A673 (cell line): ENCODE measurements around the gene RAB18. TPM values are rescaled to one million over a fixed set of nuclear protein-coding genes. Genes with fewer than 3 reads are reported as not detected.

Experiments
- BruUV-seq: library from RNA; stranded (reverse); fragments of 400-500 nt; replicated peaks from 2 replicates; lab custom pipeline; 2021; lab: Mats Ljungman, UMichigan
- CTCF ChIA-PET: fragments of 300-600 bp; sonication (Branson Sonifier 250); formaldehyde crosslinking; loops from one replicate; lab custom pipeline; 2022; ENCODE audit warnings: antibody characterized with exemption; lab: Charles Lee
- POLR2A ChIA-PET: fragments of 300-600 bp; sonication (Branson Sonifier 250); formaldehyde crosslinking; loops from one replicate; lab custom pipeline; 2022; ENCODE audit warnings: antibody characterized with exemption; ENCODE audit not compliant: low non-redundant PET; lab: Charles Lee
- DNase-seq: peaks from one replicate; pipeline ENCODE4 v3.0.0-alpha.2; 2015; ENCODE audit warnings: low spot score
- H3K27ac ChIP-seq: fragments of 200-600 bp; sonication (generic); 2 replicates; pipeline ENCODE4 v1.5.1; 2016; ENCODE audit warnings: mixed run types, low read depth, mild to moderate bottlenecking, mixed read lengths, antibody characterized with exemption, low read length; ENCODE audit not compliant: poor library complexity, severe bottlenecking
- H3K27me3 ChIP-seq: fragments of 200-600 bp; sonication (generic); replicated peaks from 2 replicates; pipeline ENCODE4 v1.6.1; 2017; ENCODE audit warnings: mixed run types, low read depth, mild to moderate bottlenecking, mixed read lengths, antibody characterized with exemption, low read length; ENCODE audit not compliant: insufficient read depth, poor library complexity
- H3K36me3 ChIP-seq: fragments of 200-600 bp; sonication (generic); 2 replicates; pipeline ENCODE4 v1.6.1; 2016; ENCODE audit warnings: mixed run types, mild to moderate bottlenecking, mixed read lengths, antibody characterized with exemption, low read length; ENCODE audit not compliant: insufficient read depth, poor library complexity, severe bottlenecking
- H3K4me1 ChIP-seq: fragments of 200-600 bp; sonication (generic); 2 replicates; pipeline ENCODE4 v1.6.1; 2017; ENCODE audit warnings: mixed run types, mild to moderate bottlenecking, mixed read lengths, antibody characterized with exemption, low read length; ENCODE audit not compliant: insufficient read depth, poor library complexity, severe bottlenecking
- H3K4me3 ChIP-seq: fragments of 200-600 bp; sonication (generic); 2 replicates; pipeline ENCODE4 v1.5.1; 2016; ENCODE audit warnings: low read depth, mixed run types, mild to moderate bottlenecking, mixed read lengths, low read length; ENCODE audit not compliant: poor library complexity, severe bottlenecking
- H3K9me3 ChIP-seq: fragments of 200-600 bp; sonication (generic); 2 replicates; pipeline ENCODE4 v1.6.1; 2016; ENCODE audit warnings: mixed run types, low read depth, mild to moderate bottlenecking, mixed read lengths, antibody characterized with exemption, low read length; ENCODE audit not compliant: poor library complexity, severe bottlenecking
- EZH2 ChIP-seq: fragments of 200-600 bp; sonication (generic); IDR thresholded peaks from 2 replicates; pipeline ENCODE4 v1.6.1; 2017; ENCODE audit warnings: borderline replicate concordance, low read depth, mild to moderate bottlenecking, mixed read lengths, antibody characterized with exemption, low read length; ENCODE audit not compliant: poor library complexity, severe bottlenecking
- intact Hi-C: fragments of 100-400 bp; cut with micrococcal nuclease; formaldehyde crosslinking; loops from one replicate; pipeline ENCODE4 v1.10.0; 2022; ENCODE audit not compliant: unreplicated experiment
- total RNA-seq: library from RNA; stranded (reverse); gene quantifications from 2 replicates; pipeline ENCODE4 v1.2.3, GENCODE V29; 2021
- TF ChIP-seq, protein P1 (sequence below): fragments of 300-800, 200-600 bp; sonication (generic); conservative IDR thresholded peaks from 2 replicates; pipeline ENCODE4 v1.5.1; 2017; ENCODE audit warnings: low read depth, mild to moderate bottlenecking, antibody characterized with exemption, low read length, moderate library complexity, mixed read lengths

The RAB18 gene
- total RNA-seq, 1 experiment from 2014 or later: 110 TPM

DNA sequence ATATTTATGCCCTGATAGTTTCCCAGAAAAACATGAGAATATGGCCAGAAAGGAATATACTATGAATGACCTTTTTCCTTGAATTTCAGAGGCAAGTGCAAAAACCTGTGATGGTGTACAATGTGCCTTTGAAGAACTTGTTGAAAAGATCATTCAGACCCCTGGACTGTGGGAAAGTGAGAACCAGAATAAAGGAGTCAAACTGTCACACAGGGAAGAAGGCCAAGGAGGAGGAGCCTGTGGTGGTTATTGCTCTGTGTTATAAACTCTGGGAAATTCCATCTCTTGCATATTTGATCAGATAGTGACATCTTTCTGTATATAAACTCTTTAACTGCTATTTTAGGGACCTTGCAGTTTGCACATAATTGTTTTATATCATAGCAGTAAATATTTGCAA lies 33.7 kb downstream of the RAB18 start:
- Histone ChIP-seq H3K27ac (no peak overlapping the region), H3K4me3 (no peak overlapping the region), H3K36me3 (peaks cover 24% of the 10 kb centered on the region), H3K4me1 (peaks cover 3% of the 10 kb centered on the region), H3K27me3 (no peaks in the 10 kb centered on the region), H3K9me3 (no peaks in the 10 kb centered on the region)
- DNase-seq: peak; percentile 13
- ChIA-PET POLR2A (no interaction called here), CTCF (no interaction called here)
- TF ChIP-seq, protein P1, sequence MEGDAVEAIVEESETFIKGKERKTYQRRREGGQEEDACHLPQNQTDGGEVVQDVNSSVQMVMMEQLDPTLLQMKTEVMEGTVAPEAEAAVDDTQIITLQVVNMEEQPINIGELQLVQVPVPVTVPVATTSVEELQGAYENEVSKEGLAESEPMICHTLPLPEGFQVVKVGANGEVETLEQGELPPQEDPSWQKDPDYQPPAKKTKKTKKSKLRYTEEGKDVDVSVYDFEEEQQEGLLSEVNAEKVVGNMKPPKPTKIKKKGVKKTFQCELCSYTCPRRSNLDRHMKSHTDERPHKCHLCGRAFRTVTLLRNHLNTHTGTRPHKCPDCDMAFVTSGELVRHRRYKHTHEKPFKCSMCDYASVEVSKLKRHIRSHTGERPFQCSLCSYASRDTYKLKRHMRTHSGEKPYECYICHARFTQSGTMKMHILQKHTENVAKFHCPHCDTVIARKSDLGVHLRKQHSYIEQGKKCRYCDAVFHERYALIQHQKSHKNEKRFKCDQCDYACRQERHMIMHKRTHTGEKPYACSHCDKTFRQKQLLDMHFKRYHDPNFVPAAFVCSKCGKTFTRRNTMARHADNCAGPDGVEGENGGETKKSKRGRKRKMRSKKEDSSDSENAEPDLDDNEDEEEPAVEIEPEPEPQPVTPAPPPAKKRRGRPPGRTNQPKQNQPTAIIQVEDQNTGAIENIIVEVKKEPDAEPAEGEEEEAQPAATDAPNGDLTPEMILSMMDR: no peak
- TF ChIP-seq EZH2: no peak
- no TSS peak for BruUV-seq
- intact Hi-C loops: no loop called here

DNA sequence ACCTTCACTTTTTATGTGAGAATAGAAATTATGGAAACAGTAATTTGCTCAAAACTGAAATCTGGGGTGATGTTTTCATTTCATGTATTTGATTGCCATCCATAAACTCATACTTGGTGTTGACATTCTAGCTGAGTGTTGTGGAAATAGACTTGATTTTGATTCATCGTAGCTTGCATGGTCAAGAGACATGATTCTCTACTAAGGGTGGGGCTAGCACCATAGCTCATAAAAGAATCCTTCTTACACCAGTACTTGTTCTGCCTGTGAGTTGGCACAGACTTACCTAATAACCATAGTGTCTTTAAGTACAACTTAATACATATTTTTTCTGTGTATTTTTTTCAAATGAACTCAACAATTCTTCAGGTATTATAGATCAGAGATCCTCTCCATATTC lies 36.6 kb downstream of the RAB18 start:
- no peaks in the 10 kb centered on the region for H3K9me3 ChIP-seq
- peaks cover 14% of the 10 kb centered on the region for H3K36me3 ChIP-seq
- H3K4me3 ChIP-seq: no peak overlapping the region
- H3K4me1 ChIP-seq: peaks cover 3% of the 10 kb centered on the region
- no peaks in the 10 kb centered on the region for H3K27me3 ChIP-seq
- CTCF ChIA-PET: interaction anchor here (0.5 kb wide), 1 partner anchor 121 kb away, joined by 5 read pairs; no protein-coding TSS in a partner anchor
- POLR2A ChIA-PET: no interaction called here
- BruUV-seq: no TSS peak
- no peak for DNase-seq
- no peak for TF ChIP-seq EZH2
- TF ChIP-seq, protein P1: no peak
- intact Hi-C loops: no loop called here
- no peak overlapping the region for H3K27ac ChIP-seq

DNA sequence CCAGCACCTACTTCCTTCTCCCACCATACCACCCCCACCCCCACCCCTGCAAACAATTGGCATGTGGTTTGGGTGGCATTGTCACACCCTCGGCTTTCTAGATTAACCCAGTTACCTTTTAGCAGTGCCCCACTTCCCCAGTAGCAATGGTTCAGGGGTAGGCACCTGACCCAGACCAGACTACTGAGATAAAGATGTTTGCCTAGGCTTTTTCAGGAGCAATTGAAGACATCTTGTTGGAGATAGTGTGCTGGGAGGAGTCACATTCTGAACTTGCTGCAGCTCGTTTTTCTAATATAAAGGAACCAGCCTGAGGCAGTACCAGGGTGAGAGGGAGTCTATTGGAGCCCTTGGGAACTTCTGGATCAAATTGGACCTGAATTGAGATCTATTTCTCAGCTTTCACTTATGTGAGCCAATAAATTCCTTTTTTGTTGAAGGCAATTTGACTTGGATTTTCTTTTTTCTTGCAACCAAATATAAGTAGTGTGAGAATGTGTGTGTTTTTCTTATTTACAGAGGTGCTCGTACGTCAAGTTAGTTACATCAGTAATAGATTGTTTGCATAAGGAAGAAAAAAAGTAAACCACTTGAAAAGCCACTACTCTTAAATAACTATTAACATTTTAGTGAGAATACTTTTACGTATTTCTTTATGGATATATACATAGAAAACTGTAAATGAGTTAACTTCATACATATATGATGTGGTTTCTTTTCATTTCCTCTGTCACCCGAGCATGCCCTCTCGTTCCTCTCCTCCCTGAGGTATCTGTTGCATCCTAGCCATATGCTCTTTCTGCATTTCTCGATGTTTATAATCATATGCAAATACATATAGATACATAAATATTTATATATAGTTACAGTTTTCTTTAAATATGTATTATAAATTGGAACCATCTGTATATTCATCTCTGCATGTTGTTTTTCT lies 38.0 kb downstream of the RAB18 start:
- no peaks in the 10 kb centered on the region for H3K9me3 ChIP-seq
- no peak for DNase-seq
- CTCF ChIA-PET: no interaction called here
- intact Hi-C loops: no loop called here
- TF ChIP-seq, protein P1: no peak
- no peak for TF ChIP-seq EZH2
- no TSS peak for BruUV-seq
- H3K27ac ChIP-seq: no peak overlapping the region
- no peaks in the 10 kb centered on the region for H3K27me3 ChIP-seq
- POLR2A ChIA-PET: interaction anchor here (0.6 kb wide), 1 partner anchor 439 kb away, joined by 4 read pairs; no protein-coding TSS in a partner anchor
- H3K36me3 ChIP-seq: peaks cover 14% of the 10 kb centered on the region
- H3K4me3 ChIP-seq: no peak overlapping the region
- H3K4me1 ChIP-seq: peaks cover 3% of the 10 kb centered on the region
